CD14-positive monocyte (primary cell): ENCODE measurements around the gene CTDP1. TPM values are rescaled to one million over a fixed set of nuclear protein-coding genes. Genes with fewer than 3 reads are reported as not detected.
A peak's percentile ranks its signal among the peaks of the same experiment; 100 is the strongest.

ENCODE experiments used
- DNase-seq, 3 donors: peaks; one replicate each; pipeline ENCODE4 v3.0.0-alpha.2; 2011 to 2022
- H2AFZ ChIP-seq: 2 replicates; pipeline ENCODE4 v1.6.0; 2012; ENCODE audit warnings: mild to moderate bottlenecking, low read depth, low read length, inconsistent platforms; ENCODE audit not compliant: insufficient read depth, poor library complexity, severe bottlenecking
- H3K27ac ChIP-seq, 2 donors: 1 replicate in 1 of 2; 2 replicates in 1 of 2; pipeline ENCODE4 v1.5.1; 2012 to 2013; ENCODE audit warnings: low read length in 2 of 2, control low read depth in 1 of 2, inconsistent platforms in 1 of 2, low read depth in 1 of 2, mild to moderate bottlenecking in 1 of 2
- H3K27me3 ChIP-seq, 2 donors: one replicate each; pipeline versions ENCODE4 v1.6.0 to v1.6.1; 2011 to 2013; ENCODE audit warnings: low read length in 2 of 2; ENCODE audit not compliant: control insufficient read depth in 2 of 2, insufficient read depth in 2 of 2
- H3K36me3 ChIP-seq, 2 donors: replicated peaks in 1 of 2; 1 replicate in 1 of 2; 2 replicates in 1 of 2; pipeline versions ENCODE4 v1.5.1 to v1.6.1; 2012 to 2013; ENCODE audit warnings: low read length in 2 of 2, control low read depth in 1 of 2, inconsistent platforms in 1 of 2, mild to moderate bottlenecking in 1 of 2; ENCODE audit not compliant: insufficient read depth in 2 of 2, control insufficient read depth in 1 of 2
- H3K4me1 ChIP-seq, 2 donors: 1 replicate in 1 of 2; 2 replicates in 1 of 2; pipeline versions ENCODE4 v1.5.1 to v1.6.1; 2012 to 2013; ENCODE audit warnings: low read length in 2 of 2, control low read depth in 1 of 2, inconsistent platforms in 1 of 2, mild to moderate bottlenecking in 1 of 2, moderate library complexity in 1 of 2; ENCODE audit not compliant: insufficient read depth in 2 of 2, control insufficient read depth in 1 of 2
- H3K4me2 ChIP-seq: replicated peaks from 2 replicates; pipeline ENCODE3; 2012; ENCODE audit warnings: low read length, moderate library complexity, mild to moderate bottlenecking; ENCODE audit not compliant: poor library complexity, severe bottlenecking; ENCODE audit errors: extremely low read depth
- H3K4me3 ChIP-seq, 3 experiments: fragments of 200-600 bp in 1 of 3; sonication (generic) in 1 of 3; replicated peaks in 1 of 3; 1 replicate in 2 of 3; 2 replicates in 1 of 3; pipeline ENCODE4 v1.5.1; 2011 to 2013; ENCODE audit warnings: low read length in 3 of 3, mild to moderate bottlenecking in 3 of 3, control low read depth in 2 of 3, low read depth in 2 of 3, inconsistent platforms in 1 of 3, moderate library complexity in 1 of 3
- H3K79me2 ChIP-seq: 2 replicates; pipeline ENCODE4 v1.6.0; 2012; ENCODE audit warnings: mild to moderate bottlenecking, control low read depth, inconsistent platforms, low read length, moderate library complexity; ENCODE audit not compliant: insufficient read depth
- H3K9ac ChIP-seq: 2 replicates; pipeline ENCODE4 v1.6.0; 2017; ENCODE audit warnings: low read length, mild to moderate bottlenecking; ENCODE audit not compliant: insufficient read depth, poor library complexity, severe bottlenecking
- H3K9me3 ChIP-seq, 2 donors: replicated peaks in 1 of 2; 1 replicate in 1 of 2; 2 replicates in 1 of 2; pipeline versions ENCODE4 v1.5.1 to v1.6.1; 2012 to 2013; ENCODE audit warnings: low read length in 2 of 2, control low read depth in 1 of 2; ENCODE audit not compliant: control insufficient read depth in 1 of 2, insufficient read depth in 1 of 2
- H4K20me1 ChIP-seq: 2 replicates; pipeline ENCODE4 v1.6.0; 2012; ENCODE audit warnings: mild to moderate bottlenecking, low read length, control low read depth, moderate library complexity; ENCODE audit not compliant: insufficient read depth
- H3K27ac Mint-ChIP-seq, 7 donors: one replicate each; pipeline ENCODE4 v1.8.0; 2020; ENCODE audit warnings: mild to moderate bottlenecking in 7 of 7, mixed read lengths in 7 of 7, moderate library complexity in 6 of 7, inconsistent platforms in 2 of 7
- H3K27me3 Mint-ChIP-seq, 3 donors: one replicate each; pipeline ENCODE4 v1.8.0; 2021 to 2022; ENCODE audit warnings: low read depth in 3 of 3, mild to moderate bottlenecking in 3 of 3, mixed read lengths in 3 of 3, moderate library complexity in 3 of 3, inconsistent platforms in 1 of 3
- H3K36me3 Mint-ChIP-seq, 2 donors: one replicate each; pipeline ENCODE4 v1.8.0; 2020; ENCODE audit warnings: mixed read lengths in 2 of 2, inconsistent platforms in 1 of 2, mild to moderate bottlenecking in 1 of 2
- H3K4me1 Mint-ChIP-seq: one replicate; pipeline ENCODE4 v1.8.0; 2020; ENCODE audit warnings: mild to moderate bottlenecking, mixed read lengths
- H3K4me3 Mint-ChIP-seq, 2 donors: one replicate each; pipeline ENCODE4 v1.8.0; 2020; ENCODE audit warnings: mild to moderate bottlenecking in 2 of 2, mixed read lengths in 2 of 2, moderate library complexity in 1 of 2
- H3K9me3 Mint-ChIP-seq, 7 donors: one replicate each; pipeline ENCODE4 v1.8.0; 2020 to 2022; ENCODE audit warnings: mixed read lengths in 7 of 7, mild to moderate bottlenecking in 6 of 7, moderate library complexity in 6 of 7, inconsistent platforms in 2 of 7
- WGBS: methylation state at CpG from one replicate; pipeline ENCODE4 v1.1.5; 2013; ENCODE audit warnings: missing lambda C conversion rate; ENCODE audit not compliant: insufficient coverage; 5-methylcytosine and 5-hydroxymethylcytosine counted together
- intact Hi-C, 2 donors: fragments of 100-400 bp; cut with micrococcal nuclease; formaldehyde crosslinking; loops; one replicate each; pipeline versions ENCODE4 v1.15.0 to v1.15.1; 2023
- polyA plus RNA-seq, 3 donors: library from polyadenylated mRNA; depleted of rRNA in 1 of 3; unstranded in 2 of 3; stranded (reverse) in 1 of 3; fragments of 300-500 nt in 2 of 3; fragments of >200 nt in 1 of 3; fragmentation: Illumina TruSeq in 2 of 3; gene quantifications; 1 replicate in 2 of 3; 2 replicates in 1 of 3; pipeline ENCODE4 v1.2.3, GENCODE V29; 2012 to 2021
- TF ChIP-seq, protein P1 (sequence below): fragments of 200-600 bp; IDR thresholded peaks from one replicate; pipeline ENCODE4 v1.8.0; 2022; ENCODE audit warnings: antibody characterized with exemption, mild to moderate bottlenecking

The CTDP1 gene
- polyA plus RNA-seq, 3 donors, result 9.1 to 13.9 (median 9.1) TPM

- Histone ChIP-seq H3K79me2 (peaks cover 82% of the 10 kb centered on the region), H3K4me3 (peak overlapping the region; percentile 69 to 86 (median 85)), H3K4me2 (peak overlapping the region; percentile 78), H3K27ac (peak overlapping the region; percentile 34 to 97), H3K27me3 (no peaks in the 10 kb centered on the region), H2AFZ (no peak overlapping the region), H3K9me3 (peaks cover 0 to 4% of the 10 kb centered on the region in 2 donors), H3K36me3 (peaks cover 2 to 13% of the 10 kb centered on the region in 2 donors), H4K20me1 (peaks cover 56% of the 10 kb centered on the region), H3K9ac (peak overlapping the region; percentile 90), H3K4me1 (peaks cover 35 to 62% of the 10 kb centered on the region in 2 donors)
- H3K27ac Mint-ChIP-seq, result peak overlapping the region; percentile 88 to 94 (median 91)
- H3K4me3 Mint-ChIP-seq, result peak overlapping the region; percentile 84 to 89
- H3K27me3 Mint-ChIP-seq, result peaks cover 0 to 4% (median 0%) of the 10 kb centered on the region in 3 donors
- peaks cover 0 to 3% (median 0%) of the 10 kb centered on the region in 7 donors for H3K9me3 Mint-ChIP-seq
- H3K36me3 Mint-ChIP-seq, result peaks cover 15 to 31% of the 10 kb centered on the region in 2 donors
- intact Hi-C loops, result loop anchor here (5.0 to 10.0 kb wide), 4 partner anchors 114 to 616 kb away; partner anchors contain the start of genes ATP9B (in 1 of the 2), KCNG2 (in 1 of the 2) and RBFA (in 1 of the 2)
- no peak for DNase-seq
- TF ChIP-seq, protein P1, sequence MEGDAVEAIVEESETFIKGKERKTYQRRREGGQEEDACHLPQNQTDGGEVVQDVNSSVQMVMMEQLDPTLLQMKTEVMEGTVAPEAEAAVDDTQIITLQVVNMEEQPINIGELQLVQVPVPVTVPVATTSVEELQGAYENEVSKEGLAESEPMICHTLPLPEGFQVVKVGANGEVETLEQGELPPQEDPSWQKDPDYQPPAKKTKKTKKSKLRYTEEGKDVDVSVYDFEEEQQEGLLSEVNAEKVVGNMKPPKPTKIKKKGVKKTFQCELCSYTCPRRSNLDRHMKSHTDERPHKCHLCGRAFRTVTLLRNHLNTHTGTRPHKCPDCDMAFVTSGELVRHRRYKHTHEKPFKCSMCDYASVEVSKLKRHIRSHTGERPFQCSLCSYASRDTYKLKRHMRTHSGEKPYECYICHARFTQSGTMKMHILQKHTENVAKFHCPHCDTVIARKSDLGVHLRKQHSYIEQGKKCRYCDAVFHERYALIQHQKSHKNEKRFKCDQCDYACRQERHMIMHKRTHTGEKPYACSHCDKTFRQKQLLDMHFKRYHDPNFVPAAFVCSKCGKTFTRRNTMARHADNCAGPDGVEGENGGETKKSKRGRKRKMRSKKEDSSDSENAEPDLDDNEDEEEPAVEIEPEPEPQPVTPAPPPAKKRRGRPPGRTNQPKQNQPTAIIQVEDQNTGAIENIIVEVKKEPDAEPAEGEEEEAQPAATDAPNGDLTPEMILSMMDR, result no peak
- 80% methylated on average over 15 of the region's 20 CpGs for WGBS
- H3K4me1 Mint-ChIP-seq, result peaks cover 70% of the 10 kb centered on the region
Observed at GRCh38 chr18:79680891-79681339, 1.3 kb downstream of the CTDP1 start.

GRCh38 chr18:79681484-79682387 is 2.1 kb downstream of the CTDP1 start:
- intact Hi-C loops, result loop anchor here (5.0 to 10.0 kb wide), 4 partner anchors 113 to 617 kb away; partner anchors contain the start of genes ATP9B (in 1 of the 2), KCNG2 (in 1 of the 2) and RBFA (in 1 of the 2)
- Histone ChIP-seq H2AFZ (no peak overlapping the region), H3K27me3 (no peaks in the 10 kb centered on the region), H4K20me1 (peaks cover 64% of the 10 kb centered on the region), H3K9me3 (peaks cover 0 to 4% of the 10 kb centered on the region in 2 donors), H3K36me3 (peaks cover 2 to 8% of the 10 kb centered on the region in 2 donors), H3K4me2 (peak overlapping the region; percentile 78), H3K9ac (no peak overlapping the region), H3K79me2 (peaks cover 90% of the 10 kb centered on the region), H3K4me1 (peaks cover 35 to 62% of the 10 kb centered on the region in 2 donors), H3K27ac (peak overlapping the region; percentile 17 to 97), H3K4me3 (peak overlapping the region in 1 of 3 experiments; percentile 86)
- Mint-ChIP-seq H3K9me3 (peaks cover 0 to 3% (median 0%) of the 10 kb centered on the region in 7 donors), H3K4me3 (peak overlapping the region; percentile 84 to 89), H3K27ac (peak overlapping the region; percentile 88 to 94 (median 91)), H3K27me3 (peaks cover 0 to 2% (median 0%) of the 10 kb centered on the region in 3 donors), H3K4me1 (peaks cover 68% of the 10 kb centered on the region), H3K36me3 (peaks cover 17 to 38% of the 10 kb centered on the region in 2 donors)
- peak; percentile 54 to 80 (median 56) for DNase-seq
- WGBS, result 62% methylated on average over 19 of the region's 21 CpGs
- TF ChIP-seq, protein P1, result no peak
